Lower lobe of right lung (tissue), 2 donors: Measurements from ENCODE around the gene BDKRB1. TPM values are rescaled to one million over a fixed set of nuclear protein-coding genes. Genes with fewer than 3 reads are reported as not detected.

Source experiments
- ATAC-seq, 2 donors: fragments of 200-7000 bp; cut with Tn5 transposase; one replicate each; pipeline ENCODE4 v1.9.1; 2020 to 2022; ENCODE audit warnings: mild to moderate bottlenecking in 2 of 2, moderate library complexity in 2 of 2
- DNase-seq: peaks from one replicate; pipeline ENCODE4 v3.0.0-alpha.2; 2020
- H3K27ac ChIP-seq: fragments of 200-600 bp; one replicate; pipeline ENCODE4 v1.8.0; 2022
- H3K27me3 ChIP-seq: fragments of 200-600 bp; one replicate; pipeline ENCODE4 v1.8.0; 2022; ENCODE audit warnings: low read depth
- H3K36me3 ChIP-seq: fragments of 200-600 bp; one replicate; pipeline ENCODE4 v1.8.0; 2022; ENCODE audit warnings: mild to moderate bottlenecking
- H3K4me1 ChIP-seq: fragments of 200-600 bp; one replicate; pipeline ENCODE4 v1.8.0; 2022
- H3K4me3 ChIP-seq: fragments of 200-600 bp; one replicate; pipeline ENCODE4 v1.8.0; 2022; ENCODE audit warnings: mild to moderate bottlenecking
- H3K9me3 ChIP-seq: fragments of 200-600 bp; one replicate; pipeline ENCODE4 v1.8.0; 2022
- intact Hi-C: fragments of 100-400 bp; cut with DNase I; formaldehyde crosslinking; loops from one replicate; pipeline ENCODE4 v1.11.0; 2022
- total RNA-seq: library from RNA; stranded (reverse); fragmentation: NEBNext Ultra II Directional; extraction: Animal tissue kit (Norgen Biotek cat#: 25700); gene quantifications from one replicate; pipeline ENCODE4 v1.2.1, GENCODE V29; 2021
- TF ChIP-seq, protein P1 (sequence below): fragments of 200-600 bp; IDR thresholded peaks from one replicate; pipeline ENCODE4 v1.8.0; 2022; ENCODE audit warnings: antibody characterized with exemption, mild to moderate bottlenecking
- donor health status: DM: no; HTN: yes; CAD: no; lungs with severe emphysema.

Gene BDKRB1
- total RNA-seq, 1 donor from 2014 or later: not detected

DNA sequence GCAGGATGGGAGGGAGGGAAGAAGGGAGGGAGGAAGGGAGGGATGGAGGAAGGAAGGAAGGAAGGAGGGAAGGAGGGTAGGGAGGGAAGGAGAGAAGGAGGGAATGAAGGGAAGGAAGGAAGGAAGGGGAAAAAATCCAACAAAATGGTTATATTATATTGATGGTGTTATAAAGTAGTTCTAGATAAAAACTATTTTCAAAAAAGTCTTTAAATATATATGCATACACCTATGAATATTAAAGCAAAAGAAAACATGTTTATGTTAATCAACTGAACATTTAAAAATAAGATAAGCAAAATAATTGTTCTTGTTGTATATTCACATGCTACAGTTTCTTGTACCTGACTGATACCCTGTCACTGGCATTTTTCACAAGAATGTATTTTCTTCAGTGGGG lies 1.9 kb downstream of the BDKRB1 start:
- ATAC-seq (no peak), DNase-seq (no peak)
- no peak overlapping the region for H3K27ac ChIP-seq
- H3K36me3 ChIP-seq: no peaks in the 10 kb centered on the region
- H3K4me1 ChIP-seq: peaks cover 10% of the 10 kb centered on the region
- intact Hi-C loops: no loop called here
- no peaks in the 10 kb centered on the region for H3K27me3 ChIP-seq
- H3K4me3 ChIP-seq: no peak overlapping the region
- TF ChIP-seq, protein P1, sequence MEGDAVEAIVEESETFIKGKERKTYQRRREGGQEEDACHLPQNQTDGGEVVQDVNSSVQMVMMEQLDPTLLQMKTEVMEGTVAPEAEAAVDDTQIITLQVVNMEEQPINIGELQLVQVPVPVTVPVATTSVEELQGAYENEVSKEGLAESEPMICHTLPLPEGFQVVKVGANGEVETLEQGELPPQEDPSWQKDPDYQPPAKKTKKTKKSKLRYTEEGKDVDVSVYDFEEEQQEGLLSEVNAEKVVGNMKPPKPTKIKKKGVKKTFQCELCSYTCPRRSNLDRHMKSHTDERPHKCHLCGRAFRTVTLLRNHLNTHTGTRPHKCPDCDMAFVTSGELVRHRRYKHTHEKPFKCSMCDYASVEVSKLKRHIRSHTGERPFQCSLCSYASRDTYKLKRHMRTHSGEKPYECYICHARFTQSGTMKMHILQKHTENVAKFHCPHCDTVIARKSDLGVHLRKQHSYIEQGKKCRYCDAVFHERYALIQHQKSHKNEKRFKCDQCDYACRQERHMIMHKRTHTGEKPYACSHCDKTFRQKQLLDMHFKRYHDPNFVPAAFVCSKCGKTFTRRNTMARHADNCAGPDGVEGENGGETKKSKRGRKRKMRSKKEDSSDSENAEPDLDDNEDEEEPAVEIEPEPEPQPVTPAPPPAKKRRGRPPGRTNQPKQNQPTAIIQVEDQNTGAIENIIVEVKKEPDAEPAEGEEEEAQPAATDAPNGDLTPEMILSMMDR: no peak
- no peaks in the 10 kb centered on the region for H3K9me3 ChIP-seq

DNA sequence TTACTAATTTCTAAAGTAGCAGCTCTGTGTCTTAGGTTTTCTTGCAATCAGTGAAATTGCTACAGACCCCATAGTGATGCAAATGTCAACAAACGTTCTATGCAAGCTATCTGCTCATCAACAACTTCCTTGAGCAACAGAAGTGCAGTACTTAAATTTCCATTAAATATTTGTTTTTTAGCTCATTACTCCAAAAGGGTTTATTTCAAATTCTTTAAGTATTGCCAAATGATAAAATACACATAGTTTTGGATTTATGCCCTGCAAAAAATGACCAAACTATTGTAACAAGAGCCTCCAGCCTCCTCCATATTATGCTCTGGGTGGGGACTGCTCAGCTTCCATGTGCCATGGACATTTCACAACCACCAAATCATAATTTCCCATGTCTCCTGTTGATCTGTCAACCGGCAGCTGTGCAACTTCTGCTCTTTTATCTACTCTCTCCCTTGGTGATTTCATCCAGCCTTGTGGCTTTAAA lies 4.4 kb downstream of the BDKRB1 start:
- Histone ChIP-seq H3K36me3 (no peaks in the 10 kb centered on the region), H3K9me3 (no peaks in the 10 kb centered on the region), H3K4me3 (no peak overlapping the region), H3K27ac (no peak overlapping the region), H3K27me3 (no peaks in the 10 kb centered on the region), H3K4me1 (peaks cover 10% of the 10 kb centered on the region)
- ATAC-seq: peak; percentile 78 to 88
- no peak for DNase-seq
- TF ChIP-seq, protein P1: no peak
- intact Hi-C loops: no loop called here

DNA sequence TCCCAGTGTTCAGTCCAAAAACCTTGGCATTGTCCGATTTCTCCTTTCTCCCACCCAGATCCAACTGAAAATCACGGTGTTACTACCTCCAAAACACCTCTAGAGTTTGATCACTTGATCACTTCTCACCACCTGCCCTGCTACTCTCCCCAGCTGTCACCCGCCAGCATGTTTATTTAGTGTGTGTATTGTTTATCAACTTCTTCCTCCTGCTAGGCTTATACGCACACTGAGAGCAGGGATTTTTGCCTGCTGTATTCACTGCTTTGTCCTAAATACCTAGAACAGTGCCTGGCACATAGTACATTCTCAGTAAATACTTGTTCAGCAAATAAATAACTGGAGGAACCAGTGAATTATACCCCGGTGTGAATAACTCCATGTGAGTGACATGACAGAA lies 5.0 kb downstream of the BDKRB1 start:
- Histone ChIP-seq H3K27me3 (no peaks in the 10 kb centered on the region), H3K27ac (no peak overlapping the region), H3K4me3 (no peak overlapping the region), H3K9me3 (no peaks in the 10 kb centered on the region), H3K36me3 (no peaks in the 10 kb centered on the region), H3K4me1 (peaks cover 10% of the 10 kb centered on the region)
- TF ChIP-seq, protein P1: no peak
- DNase-seq: no peak
- peak in 1 of 2 donors; percentile 17 for ATAC-seq
- intact Hi-C loops: no loop called here

DNA sequence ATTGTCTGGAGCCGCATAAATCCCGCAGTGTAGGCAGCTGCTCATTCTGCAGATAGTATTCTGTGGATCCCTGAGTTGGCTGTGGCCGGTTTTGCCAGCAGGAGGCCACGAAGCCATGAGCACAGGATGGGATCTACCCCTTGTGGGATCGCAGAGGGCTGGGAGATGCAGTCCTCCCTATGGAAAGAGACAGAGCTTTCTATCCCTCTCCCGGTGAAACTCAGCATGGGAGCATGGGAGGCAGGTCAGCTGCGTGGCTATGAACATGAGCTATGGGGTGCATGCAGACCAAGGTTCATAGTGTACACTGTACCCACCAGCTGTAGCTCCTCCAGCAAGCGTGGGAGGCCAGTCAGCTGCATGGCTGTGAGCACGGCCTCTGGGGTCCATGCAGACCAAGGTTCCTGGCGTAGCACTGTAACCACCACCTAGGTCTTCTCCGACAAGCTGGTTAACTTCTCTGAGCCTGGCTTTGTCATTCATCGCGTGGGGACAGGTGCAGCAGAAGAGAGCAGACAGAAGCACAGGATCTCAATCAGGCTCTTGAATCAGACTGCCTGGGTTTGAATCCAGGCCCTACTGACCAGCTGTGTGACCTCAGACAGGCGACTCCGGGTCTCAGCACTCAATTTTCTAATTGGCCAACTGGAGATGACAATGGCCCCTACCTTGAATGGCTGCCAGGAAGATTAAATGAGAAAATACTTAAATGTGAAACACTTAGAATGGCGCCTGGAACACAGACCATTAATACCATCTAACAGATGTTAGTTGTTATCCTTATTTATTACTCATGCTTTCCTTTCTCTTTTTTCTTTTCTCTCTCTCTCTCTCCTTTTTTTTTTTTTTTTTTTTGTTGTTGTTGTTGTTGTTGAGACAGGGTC lies 6.0 kb downstream of the BDKRB1 start:
- ATAC-seq: no peak
- no peak overlapping the region for H3K27ac ChIP-seq
- no peak overlapping the region for H3K4me3 ChIP-seq
- H3K27me3 ChIP-seq: no peaks in the 10 kb centered on the region
- DNase-seq: no peak
- no peaks in the 10 kb centered on the region for H3K36me3 ChIP-seq
- peaks cover 10% of the 10 kb centered on the region for H3K4me1 ChIP-seq
- no peaks in the 10 kb centered on the region for H3K9me3 ChIP-seq
- intact Hi-C loops: no loop called here
- TF ChIP-seq, protein P1: no peak

DNA sequence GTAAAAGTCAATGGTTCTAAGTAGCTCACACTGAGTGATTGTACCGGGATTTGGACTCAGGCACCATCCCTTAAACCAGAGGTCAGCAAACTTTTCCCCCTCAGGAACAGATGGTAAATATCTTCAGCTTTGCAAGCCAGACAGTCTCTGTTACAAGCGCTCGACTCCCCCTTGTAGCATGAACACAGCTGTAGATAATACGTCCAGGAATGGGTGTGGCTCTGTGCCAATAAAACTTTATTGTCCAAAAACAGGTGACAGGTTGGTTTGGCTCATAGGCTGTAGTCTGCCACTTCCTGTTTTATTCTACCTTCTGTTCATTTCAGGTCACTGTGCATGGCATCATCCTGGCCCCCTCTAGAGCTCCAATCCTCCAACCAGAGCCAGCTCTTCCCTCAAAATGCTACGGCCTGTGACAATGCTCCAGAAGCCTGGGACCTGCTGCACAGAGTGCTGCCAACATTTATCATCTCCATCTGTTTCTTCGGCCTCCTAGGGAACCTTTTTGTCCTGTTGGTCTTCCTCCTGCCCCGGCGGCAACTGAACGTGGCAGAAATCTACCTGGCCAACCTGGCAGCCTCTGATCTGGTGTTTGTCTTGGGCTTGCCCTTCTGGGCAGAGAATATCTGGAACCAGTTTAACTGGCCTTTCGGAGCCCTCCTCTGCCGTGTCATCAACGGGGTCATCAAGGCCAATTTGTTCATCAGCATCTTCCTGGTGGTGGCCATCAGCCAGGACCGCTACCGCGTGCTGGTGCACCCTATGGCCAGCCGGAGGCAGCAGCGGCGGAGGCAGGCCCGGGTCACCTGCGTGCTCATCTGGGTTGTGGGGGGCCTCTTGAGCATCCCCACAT lies 7.6 kb downstream of the BDKRB1 start:
- no peak overlapping the region for H3K4me3 ChIP-seq
- ATAC-seq (no peak), DNase-seq (no peak)
- H3K4me1 ChIP-seq: peaks cover 10% of the 10 kb centered on the region
- no peaks in the 10 kb centered on the region for H3K27me3 ChIP-seq
- intact Hi-C loops: no loop called here
- no peaks in the 10 kb centered on the region for H3K36me3 ChIP-seq
- H3K9me3 ChIP-seq: no peaks in the 10 kb centered on the region
- no peak overlapping the region for H3K27ac ChIP-seq
- TF ChIP-seq, protein P1: no peak
